ENCODE data around the gene CCDC69. TPM values are rescaled to one million over a fixed set of nuclear protein-coding genes. Genes with fewer than 3 reads are reported as not detected.

The CCDC69 gene
- total and polyA plus RNA-seq, 2 of the 8 experiments (the other 6 are each of a cell fraction or from before 2014, with no cell fraction given) = 8.4 to 10.8 TPM

DNA sequence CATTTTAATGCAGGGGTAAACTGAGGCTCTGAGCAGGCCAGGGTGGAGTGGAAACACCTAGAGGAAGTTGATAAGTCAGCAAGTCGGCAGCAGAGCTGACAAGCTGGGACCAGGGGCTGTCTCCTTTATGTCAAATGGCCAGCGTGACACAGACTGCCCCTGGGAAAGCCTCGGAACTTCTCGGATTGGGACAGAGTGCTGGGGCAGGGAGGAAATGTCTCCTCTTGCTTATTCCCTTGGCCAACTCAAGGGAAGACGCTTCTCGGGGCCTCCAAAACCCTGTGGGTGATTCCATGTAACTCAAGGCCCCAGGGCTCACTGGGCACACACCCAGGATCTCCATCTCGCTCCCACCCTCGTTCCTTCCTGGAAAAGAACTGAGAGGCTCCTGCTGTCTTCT is 40.9 kb downstream of the CCDC69 start:
- 85% methylated on average over 8 of the region's 8 CpGs; no CpG with 5 or more reads in 1 of the 2 experiments for WGBS, 2 experiments (ENCODE audit: extremely low coverage in 1 of 2, insufficient coverage in 1 of 2, insufficient read length in 1 of 2, insufficient replicate concordance in 2 of 2, low coverage in 1 of 2, low lambda C conversion rate in 2 of 2, missing lambda C conversion rate in 1 of 2)
- no peak overlapping the region for H2BK120ac ChIP-seq (replicated peaks; ENCODE audit: low read depth, low read length)
- no peaks in the 10 kb centered on the region for H3K79me2 ChIP-seq (ENCODE audit: control insufficient read depth in 1 of 2, insufficient read depth in 2 of 2, low read length in 2 of 2)
- H2BK20ac ChIP-seq (ENCODE audit: low read length) = no peak overlapping the region
- no peak overlapping the region for H3K9ac ChIP-seq (replicated peaks in 1 of 4; ENCODE audit: extremely low read depth in 1 of 4, low read depth in 3 of 4, low read length in 3 of 4)
- TF ChIP-seq ASH2L (IDR thresholded peaks at IDR 0.05; ENCODE audit: low read length) = no peak
- TF ChIP-seq SP4 (IDR thresholded peaks at IDR 0.05; ENCODE audit: low read length) = no peak
- H3K79me1 ChIP-seq (ENCODE audit: low read depth, low read length) = no peaks in the 10 kb centered on the region
- FAIRE-seq = no peak
- no peak for DNase-seq (ENCODE audit: low read depth in 1 of 2, low spot score in 2 of 2)
- H4K8ac ChIP-seq (ENCODE audit: extremely low read depth, insufficient read depth, low read length) = no peak overlapping the region; the same call in 1 of the 2 replicates
- H4K5ac ChIP-seq (ENCODE audit: insufficient read length, low read depth, low read length) = no peak overlapping the region
- no peak overlapping the region for H3K4me3 ChIP-seq (ENCODE audit: extremely low read depth in 1 of 4, insufficient read depth in 2 of 4, low read depth in 3 of 4, low read length in 4 of 4)
- no peaks in the 10 kb centered on the region for H4K20me1 ChIP-seq (replicated peaks in 1 of 2; ENCODE audit: control insufficient read depth in 1 of 2, insufficient read depth in 2 of 2, low read length in 2 of 2)
- no peaks in the 10 kb centered on the region for H3K27me3 ChIP-seq (replicated peaks in 1 of 4; ENCODE audit: control insufficient read depth in 3 of 4, extremely low read depth in 1 of 4, insufficient read depth in 3 of 4, low read length in 3 of 4)
- no peak overlapping the region for H3K27ac ChIP-seq (ENCODE audit: low read depth, low read length)
- no peak overlapping the region for H2BK15ac ChIP-seq (ENCODE audit: low read length)
- H2AFZ ChIP-seq (ENCODE audit: low read length) = no peak overlapping the region
- peaks cover 0 to 4% (median 2%) of the 10 kb centered on the region in 4 experiments; a peak in 3 of 7 replicates for H3K4me1 ChIP-seq (replicated peaks in 1 of 4; ENCODE audit: control insufficient read depth in 3 of 4, insufficient read depth in 4 of 4, low read length in 3 of 4)
- ChIA-PET POLR2A (ENCODE audit: partially characterized antibody) (no interaction called here), CTCF (ENCODE audit: partially characterized antibody) (interaction anchor here (1.0 to 2.4 kb wide), 3 partner anchors 12 to 56 kb away, joined by 3 to 7 read pairs (median 7); no protein-coding TSS in a partner anchor)
- H3K18ac ChIP-seq (ENCODE audit: extremely low read depth, low read length) = no peak overlapping the region
- H2BK12ac ChIP-seq (ENCODE audit: low read depth, low read length) = no peak overlapping the region
- H3K36me3 ChIP-seq (ENCODE audit: control insufficient read depth in 2 of 4, insufficient read depth in 4 of 4, low read length in 3 of 4) = no peaks in the 10 kb centered on the region; a peak in 1 of 8 replicates
- no peak overlapping the region for H3K4me2 ChIP-seq (ENCODE audit: insufficient read depth in 1 of 2, low read depth in 2 of 2, low read length in 2 of 2)
- no peak overlapping the region for H3K4ac ChIP-seq (replicated peaks; ENCODE audit: insufficient read length, low read depth, low read length)
- H3K9me3 ChIP-seq (ENCODE audit: insufficient read depth in 2 of 2, low read depth in 1 of 2, low read length in 1 of 2) = no peaks in the 10 kb centered on the region
- no peak overlapping the region for H2AK5ac ChIP-seq (ENCODE audit: low read depth, low read length)
- no peak overlapping the region for H2BK5ac ChIP-seq (ENCODE audit: low read depth, low read length)
- H3K14ac ChIP-seq (ENCODE audit: insufficient read length) = no peak overlapping the region
- H3K23me2 ChIP-seq (ENCODE audit: low read depth, low read length) = no peaks in the 10 kb centered on the region
- H3K23ac ChIP-seq (ENCODE audit: insufficient read length) = no peak overlapping the region
- no peak overlapping the region for H3K56ac ChIP-seq (replicated peaks; ENCODE audit: insufficient read length, low read depth, low read length)
- no peak overlapping the region for H4K91ac ChIP-seq (replicated peaks; ENCODE audit: insufficient read length, low read length)
